GM18499 (cell line): ENCODE results near the gene TCF4.

ENCODE experiments used
- ATAC-seq: cut with Tn5 transposase; IDR thresholded peaks from one replicate; pipeline ENCODE4 v1.9.1; 2021; ENCODE audit warnings: moderate number of reproducible peaks; ENCODE audit not compliant: insufficient read depth, unreplicated experiment

TCF4 gene

GRCh38 chr18:55510809-55511208 is 77.2 kb downstream of the TCF4 start:
- no peak for ATAC-seq

DNA sequence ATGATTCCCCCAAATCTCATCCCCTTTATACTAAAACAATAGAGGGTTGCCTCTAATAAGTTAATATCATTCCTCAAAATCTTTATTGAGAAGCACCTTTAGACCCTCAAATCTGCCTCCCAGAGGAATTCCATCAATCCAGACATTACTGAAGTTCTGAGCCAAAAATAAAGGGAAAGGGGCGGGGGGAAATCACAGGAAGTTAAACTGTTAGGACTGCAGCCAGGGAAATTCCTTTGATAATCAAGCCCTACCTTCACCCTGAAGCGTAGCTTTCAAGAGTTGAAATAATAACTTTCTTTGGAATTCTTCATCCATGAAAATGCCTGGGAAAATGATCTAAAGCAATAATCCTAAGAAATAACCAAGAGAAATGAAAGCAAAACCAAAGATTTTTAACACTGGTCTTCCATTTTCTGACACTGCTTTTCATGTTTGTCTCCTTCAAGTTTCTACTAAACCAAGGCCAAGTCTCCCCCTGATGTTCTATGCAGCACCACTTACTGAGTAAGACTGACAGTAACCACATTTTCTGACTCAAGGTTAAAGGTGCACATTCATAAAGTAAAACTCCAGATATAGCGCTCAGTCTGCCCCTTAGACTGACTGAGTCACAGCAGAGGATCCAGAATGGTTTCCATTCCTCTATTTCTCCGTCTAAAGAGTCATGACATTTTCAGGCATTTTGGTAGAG is 78.2 kb downstream of the TCF4 start:
- peak; percentile 96 for ATAC-seq

DNA sequence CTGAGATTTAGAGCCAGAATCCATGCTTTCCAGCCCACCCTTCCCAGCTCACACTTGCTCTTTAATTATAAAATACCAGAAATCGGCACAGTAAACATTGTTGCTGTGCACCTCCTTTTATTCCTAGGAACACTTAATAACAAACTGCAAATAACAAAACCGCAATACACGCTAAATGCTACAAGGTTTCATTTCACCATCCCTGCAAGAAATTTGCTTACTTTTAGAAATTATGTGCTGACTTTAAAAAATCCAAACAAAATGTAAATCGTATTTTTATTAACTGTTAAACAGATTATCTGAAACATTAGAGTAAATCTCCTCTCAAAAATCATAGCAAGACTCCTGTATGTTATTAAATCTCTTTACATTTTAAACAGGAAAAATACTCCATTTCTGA is 79.3 kb downstream of the TCF4 start:
- ATAC-seq, result no peak

DNA sequence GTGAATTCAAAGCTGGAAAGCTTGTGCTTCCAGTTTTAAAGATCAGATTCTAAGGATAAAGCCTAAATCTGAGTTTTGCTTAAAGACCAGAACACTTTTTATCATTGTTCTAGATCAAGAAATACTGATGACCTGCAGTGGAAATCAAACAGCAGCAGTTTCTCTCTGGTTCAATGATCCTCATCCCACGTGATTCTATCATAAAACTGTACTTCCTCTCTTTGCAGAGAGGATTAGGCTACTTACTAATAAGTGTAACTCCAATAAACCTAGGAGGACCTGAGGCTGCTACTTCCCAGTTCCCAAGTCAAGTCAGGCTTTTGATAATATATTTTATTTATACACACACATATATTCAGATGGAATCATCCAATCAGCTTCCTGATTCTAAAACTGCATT is 81.9 kb downstream of the TCF4 start:
- ATAC-seq, result no peak

DNA sequence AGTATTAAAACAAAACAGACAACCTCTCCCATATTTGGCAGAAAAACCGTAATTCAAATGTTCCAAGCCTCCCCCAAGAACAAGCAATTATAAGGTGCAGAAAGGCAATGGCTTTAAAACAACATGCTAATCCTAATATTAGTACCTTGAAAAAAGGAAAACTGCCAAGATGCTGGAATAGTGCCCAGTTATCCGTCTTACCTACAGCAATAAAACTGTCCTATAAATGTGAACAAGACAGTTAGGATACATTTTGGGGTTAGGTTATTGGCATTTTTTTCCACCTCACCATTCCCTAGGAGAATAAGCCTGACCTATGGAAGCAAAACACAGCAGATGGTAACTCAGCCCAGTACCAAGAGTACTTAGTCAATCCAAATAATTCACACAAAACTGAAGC is 83.2 kb downstream of the TCF4 start:
- no peak for ATAC-seq

- no peak for ATAC-seq
These were observed 84.7 kb downstream of the TCF4 start for GRCh38 chr18:55503167-55503820.

DNA sequence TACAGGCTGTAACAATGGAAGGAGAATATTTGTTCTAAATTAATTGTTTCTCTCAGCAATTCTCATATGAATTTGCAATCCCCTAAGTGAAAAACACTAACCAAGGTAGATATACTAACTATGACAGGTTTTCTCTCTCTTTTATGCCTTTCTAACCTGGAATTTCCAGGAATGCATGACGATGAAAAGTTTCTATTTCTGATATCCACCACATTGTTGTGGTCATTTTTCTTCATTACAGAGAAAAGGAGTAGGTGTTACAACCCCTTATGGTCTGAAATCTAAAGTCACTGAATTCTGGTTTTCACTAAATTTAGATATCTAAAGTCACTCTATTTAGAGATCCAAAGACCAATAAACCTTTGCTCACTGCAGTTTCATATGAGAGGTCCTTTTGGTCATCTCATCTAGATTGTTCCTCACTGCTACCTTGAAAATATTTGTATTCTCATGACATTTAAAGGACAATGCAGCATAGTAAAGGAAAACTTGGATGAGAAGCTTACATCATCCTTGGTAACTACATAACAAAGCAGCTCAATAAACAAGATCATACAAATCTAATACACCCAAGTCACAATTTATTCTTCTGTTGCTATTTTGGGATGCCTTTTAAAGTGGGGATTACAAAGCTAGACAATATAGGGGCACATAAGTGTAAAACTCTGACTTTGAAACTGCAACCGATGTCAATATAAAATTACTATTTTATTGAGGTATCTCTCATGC is 85.8 kb downstream of the TCF4 start:
- no peak for ATAC-seq

DNA sequence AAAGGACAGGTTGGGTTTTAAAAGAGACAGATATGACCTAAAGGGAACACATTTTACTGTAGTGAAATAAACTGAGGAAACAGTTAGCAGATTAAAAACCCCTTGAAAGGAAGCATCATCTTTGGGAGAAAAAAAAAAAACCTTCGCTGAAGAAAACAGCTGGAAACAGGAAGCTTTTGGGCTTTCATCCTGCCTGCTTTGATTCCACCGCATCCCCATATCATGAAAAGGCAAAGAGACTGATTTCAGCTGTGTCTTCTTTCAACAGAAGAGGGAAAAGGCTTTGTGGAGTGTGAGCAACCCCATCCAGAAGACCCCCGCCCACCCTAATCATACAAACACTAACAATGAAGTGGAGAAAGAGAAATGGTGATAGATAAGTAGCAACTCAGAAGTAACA is 86.4 kb downstream of the TCF4 start:
- ATAC-seq, result no peak

DNA sequence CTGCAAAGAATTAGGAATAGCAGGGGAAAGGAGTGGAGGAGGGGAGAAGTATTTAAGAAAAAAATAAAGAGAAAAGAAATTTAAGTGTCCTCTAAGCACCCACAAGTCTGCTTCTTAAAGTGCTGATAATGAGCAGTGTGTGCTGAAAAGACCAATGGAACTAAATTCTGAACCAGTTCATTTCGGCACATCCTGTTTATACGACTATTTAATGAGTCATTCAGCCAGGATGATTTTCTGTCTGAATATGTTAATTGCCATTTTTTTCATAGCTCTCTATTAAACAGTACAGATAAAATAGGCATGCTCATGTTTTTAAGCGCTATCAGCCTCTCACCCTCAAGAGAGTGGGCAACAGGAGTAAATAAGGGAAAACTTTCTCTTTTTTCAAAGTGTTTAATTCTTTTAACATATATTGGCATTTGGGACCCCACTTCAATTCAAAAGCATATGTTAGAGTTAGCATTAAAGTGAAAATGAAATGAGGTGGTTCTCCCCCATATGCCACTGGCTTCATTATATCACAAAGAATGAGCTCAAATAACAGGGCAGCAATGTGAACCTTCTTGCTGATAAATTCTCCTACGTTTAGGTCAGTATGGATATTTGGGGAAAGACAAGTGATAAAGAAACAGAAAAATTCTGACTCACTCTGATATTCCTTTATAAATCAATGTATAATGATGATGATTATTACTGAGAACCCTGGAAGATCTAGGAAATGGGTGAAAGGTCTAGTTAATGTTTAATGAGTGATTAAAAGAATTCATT is 87.5 kb downstream of the TCF4 start:
- ATAC-seq, result no peak

DNA sequence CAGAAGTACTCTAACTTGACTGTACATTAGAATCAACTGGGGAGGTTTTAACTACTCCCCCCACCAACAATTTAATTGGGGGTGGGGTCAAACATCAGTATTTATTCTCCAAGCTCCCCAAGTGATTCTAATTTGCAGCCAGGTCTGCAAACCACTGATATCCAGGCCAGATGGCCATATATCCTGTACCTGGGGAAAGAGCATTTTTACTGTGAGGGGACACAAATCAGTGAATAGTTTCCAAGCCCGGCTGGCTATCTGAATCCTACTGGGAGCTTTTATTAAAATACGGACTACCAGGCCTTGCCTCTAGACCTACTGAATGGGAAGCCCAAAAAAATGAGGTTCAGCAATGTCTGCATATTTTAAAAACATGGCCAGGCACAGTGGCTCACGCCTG is 88.5 kb downstream of the TCF4 start:
- ATAC-seq, result no peak

GRCh38 chr18:55497825-55498403 is 90.1 kb downstream of the TCF4 start:
- ATAC-seq, result no peak

DNA sequence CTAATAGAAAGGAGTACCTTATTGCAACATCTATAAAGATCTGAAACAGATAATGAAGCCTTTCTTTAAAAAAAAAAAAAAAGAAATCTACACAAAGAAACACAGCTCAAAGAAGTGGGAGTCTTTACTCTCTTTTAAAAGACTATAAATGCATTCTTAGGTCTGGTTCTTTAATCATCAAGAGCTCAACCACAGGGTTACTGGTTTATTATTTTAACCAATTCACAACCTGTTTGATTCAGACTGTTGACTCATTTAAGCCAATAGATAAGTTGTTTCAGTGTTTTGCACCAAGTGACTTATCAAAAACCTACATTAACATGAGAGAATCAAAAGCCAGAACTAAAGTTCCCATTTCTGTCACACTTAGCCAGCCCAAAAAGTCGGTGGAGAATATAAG is 93.1 kb downstream of the TCF4 start:
- no peak for ATAC-seq

- no peak for ATAC-seq
These were observed 93.6 kb downstream of the TCF4 start for GRCh38 chr18:55494441-55494840.

GRCh38 chr18:55491616-55492015 is 96.4 kb downstream of the TCF4 start:
- ATAC-seq, result no peak

DNA sequence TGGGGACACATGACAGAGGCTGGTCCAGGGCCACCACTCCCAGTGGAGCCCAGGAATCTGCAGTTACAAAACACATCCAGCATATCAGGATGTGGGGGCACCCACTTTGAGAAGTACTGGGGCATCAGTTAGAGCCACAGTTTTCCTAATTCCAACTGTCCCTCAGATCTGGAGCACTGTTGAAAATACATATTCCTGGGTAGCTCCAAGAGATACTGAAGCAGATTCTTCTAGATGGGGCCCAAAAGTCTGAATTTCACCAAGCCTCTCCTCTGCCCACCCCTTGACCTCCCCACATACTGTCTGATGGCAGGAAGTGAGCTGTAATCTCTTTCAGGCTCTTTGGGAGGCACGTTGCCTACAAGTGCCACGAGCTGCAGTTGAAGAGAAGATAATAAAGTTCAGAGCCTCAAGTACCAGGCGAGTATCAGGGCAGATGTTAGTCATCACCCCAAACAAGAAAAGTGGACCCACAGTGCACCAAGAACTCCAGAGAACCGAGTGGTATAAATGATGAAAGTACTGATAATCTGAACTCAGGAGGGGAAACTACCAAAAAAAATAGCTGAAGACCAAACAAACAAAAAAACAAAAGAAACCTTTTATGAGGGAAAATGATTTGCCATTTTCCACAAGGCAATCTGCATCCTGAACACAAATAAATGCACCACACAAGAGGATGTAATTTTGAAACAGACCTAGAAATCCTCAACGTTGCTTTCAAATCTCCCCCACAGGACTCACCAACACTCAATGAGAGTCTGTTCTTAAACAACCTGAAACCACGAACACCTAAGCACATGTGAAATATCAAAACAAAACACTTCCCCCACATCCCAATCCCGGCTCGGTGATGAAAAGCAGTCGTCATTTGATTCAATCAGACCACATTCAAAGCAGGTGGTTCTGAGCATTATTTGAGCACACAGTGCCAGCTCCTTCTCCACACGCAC is 98.7 kb downstream of the TCF4 start:
- peak; percentile 84 for ATAC-seq

DNA sequence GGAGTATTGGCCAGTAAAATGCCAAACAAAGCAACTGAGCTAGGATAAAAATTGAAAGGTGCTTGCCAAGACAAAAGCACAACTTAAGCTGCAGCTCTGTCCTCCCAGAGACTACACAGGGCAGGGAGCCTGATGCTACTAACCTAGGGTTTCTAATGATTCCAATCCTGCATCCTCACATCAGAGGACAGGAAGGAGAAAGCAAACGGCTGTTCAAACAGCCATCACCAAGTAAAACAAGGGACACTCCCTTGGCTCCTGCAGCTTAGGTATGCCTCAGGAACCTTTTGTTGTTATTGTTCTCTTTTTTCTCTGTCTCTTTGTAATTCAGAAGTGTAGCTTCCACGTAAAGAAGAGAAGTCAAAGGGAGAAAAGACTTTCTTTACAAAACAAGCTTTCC is 99.5 kb downstream of the TCF4 start:
- no peak for ATAC-seq

GRCh38 chr18:55487997-55488396 is 100.0 kb downstream of the TCF4 start:
- ATAC-seq, result no peak

DNA sequence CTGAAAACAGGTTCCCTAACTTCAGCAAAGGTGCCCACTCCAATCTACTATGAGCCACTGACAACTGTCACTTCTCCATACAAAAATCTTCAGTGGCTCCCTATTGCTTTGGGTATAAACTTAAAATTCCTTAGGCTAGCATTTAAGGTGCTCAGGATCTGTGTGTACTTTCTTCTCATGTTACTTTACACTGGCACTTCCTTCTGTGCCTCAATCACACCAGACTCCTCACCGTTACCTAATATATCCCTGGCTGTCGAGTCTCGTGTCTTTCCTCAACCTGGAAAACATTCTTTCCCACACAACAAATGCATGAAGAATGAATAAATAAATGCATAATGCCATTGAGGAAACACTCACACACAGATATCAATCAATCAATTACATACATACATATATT is 101.1 kb downstream of the TCF4 start:
- ATAC-seq, result no peak

DNA sequence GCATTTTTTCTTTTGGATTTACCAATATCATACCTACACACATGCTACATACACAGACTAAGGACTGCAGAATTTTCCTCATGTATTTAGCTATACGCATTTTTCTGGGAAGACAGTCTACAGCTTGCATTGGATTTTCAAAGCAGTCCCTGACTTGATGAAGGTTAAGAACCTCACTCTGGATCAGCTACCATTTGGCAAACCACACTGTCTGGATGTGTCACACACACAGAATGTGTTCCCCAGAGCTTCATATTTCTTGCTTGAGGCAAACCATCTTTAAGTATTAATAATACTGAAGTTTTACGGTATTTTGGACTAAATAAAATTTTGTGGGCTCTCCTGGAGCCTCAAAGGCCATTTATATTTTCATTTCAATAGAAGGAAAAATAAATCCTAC is 102.3 kb downstream of the TCF4 start:
- no peak for ATAC-seq
